ENCODE results near the gene DLGAP1.

Gene DLGAP1

DNA sequence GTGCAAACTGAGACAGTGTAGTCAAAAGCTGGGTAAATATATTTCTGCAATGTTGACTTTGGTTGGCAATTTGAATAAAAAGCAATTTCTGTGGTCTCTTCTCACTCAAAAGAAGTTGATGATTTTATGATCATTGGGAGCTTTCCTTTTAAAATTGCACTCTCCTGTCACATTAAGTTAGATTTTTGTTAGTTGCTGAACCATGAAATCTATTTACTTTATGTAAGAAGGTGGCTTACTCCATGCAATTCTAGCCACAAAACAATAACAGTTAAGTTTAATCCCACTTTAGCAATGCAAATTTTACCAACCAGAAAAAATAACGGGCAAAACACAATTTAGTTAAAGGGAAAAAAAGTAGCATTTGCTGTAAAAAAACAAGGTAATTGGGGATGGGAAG lies 48.3 kb downstream of the DLGAP1 start:
- Histone ChIP-seq H3K4ac (ENCODE audit: low read length) (no peak overlapping the region), H2AFZ (ENCODE audit: low read length) (no peak overlapping the region), H2BK120ac (ENCODE audit: low read depth, low read length) (no peak overlapping the region), H3K27ac (replicated peaks; ENCODE audit: low read length) (no peak overlapping the region), H4K91ac (ENCODE audit: low read depth, low read length, poor library complexity) (no peak overlapping the region), H3K36me3 (replicated peaks in 1 of 2; ENCODE audit: control insufficient read depth in 2 of 2, insufficient read depth in 2 of 2, low read length in 2 of 2) (no peaks in the 10 kb centered on the region), H3K14ac (ENCODE audit: low read length) (no peak overlapping the region), H3K4me1 (ENCODE audit: control insufficient read depth in 2 of 2, insufficient read depth in 1 of 2, low read depth in 1 of 2, low read length in 2 of 2) (no peaks in the 10 kb centered on the region), H2AK5ac (ENCODE audit: low read depth, low read length) (no peak overlapping the region), H2BK15ac (ENCODE audit: low read length) (no peak overlapping the region), H3K9me3 (replicated peaks in 1 of 2; ENCODE audit: control insufficient read depth in 2 of 2, insufficient read depth in 1 of 2, low read depth in 1 of 2, low read length in 2 of 2) (no peaks in the 10 kb centered on the region), H3K4me3 (ENCODE audit: low read length in 2 of 2) (no peak overlapping the region), H3K23ac (ENCODE audit: low read depth, low read length, poor library complexity) (no peak overlapping the region), H4K8ac (ENCODE audit: low read depth, low read length) (no peak overlapping the region), H3K4me2 (ENCODE audit: insufficient read depth, low read length, poor library complexity, severe bottlenecking) (no peak overlapping the region), H2BK5ac (ENCODE audit: low read length) (no peak overlapping the region), H2BK12ac (ENCODE audit: low read length) (no peak overlapping the region), H3K18ac (ENCODE audit: low read length) (no peak overlapping the region), H3K27me3 (ENCODE audit: control insufficient read depth in 3 of 3, insufficient read depth in 3 of 3, low read depth in 1 of 3, low read length in 3 of 3) (no peaks in the 10 kb centered on the region), H3K9ac (ENCODE audit: low read depth, low read length, poor library complexity) (no peak overlapping the region), H3K79me1 (ENCODE audit: low read depth, low read length) (no peaks in the 10 kb centered on the region)
- no peak for DNase-seq (ENCODE audit: low spot score)
- WGBS, 2 donors (ENCODE audit: extremely low coverage in 2 of 2, insufficient read length in 2 of 2, insufficient replicate concordance in 1 of 2): no CpG with 5 or more reads among the region's 1 CpG

DNA sequence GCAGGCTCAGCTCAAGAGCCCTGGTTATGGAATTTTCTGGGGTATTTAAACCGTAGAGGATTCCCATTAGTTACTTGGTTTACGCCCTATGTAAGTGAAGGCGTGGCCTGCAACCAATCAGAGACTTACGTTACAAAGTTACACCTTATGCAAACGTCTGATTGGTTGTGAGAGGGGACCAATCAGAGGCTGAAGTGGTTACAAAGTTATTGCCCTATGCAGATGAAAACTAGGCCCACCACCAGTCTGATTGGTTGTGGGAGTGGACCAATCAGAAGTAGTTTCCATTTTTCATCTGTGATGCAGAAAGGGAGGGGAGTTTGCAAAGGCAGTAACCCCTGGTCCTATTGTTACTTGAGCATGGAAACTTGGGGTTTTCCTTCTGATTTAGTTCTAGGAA lies 49.1 kb downstream of the DLGAP1 start:
- Histone ChIP-seq H3K9me3 (replicated peaks in 1 of 2; ENCODE audit: control insufficient read depth in 2 of 2, insufficient read depth in 1 of 2, low read depth in 1 of 2, low read length in 2 of 2) (no peaks in the 10 kb centered on the region), H2BK5ac (ENCODE audit: low read length) (no peak overlapping the region), H3K18ac (ENCODE audit: low read length) (no peak overlapping the region), H3K27ac (replicated peaks; ENCODE audit: low read length) (no peak overlapping the region), H4K8ac (ENCODE audit: low read depth, low read length) (no peak overlapping the region), H2BK120ac (ENCODE audit: low read depth, low read length) (no peak overlapping the region), H2AFZ (ENCODE audit: low read length) (no peak overlapping the region), H3K14ac (ENCODE audit: low read length) (no peak overlapping the region), H3K36me3 (replicated peaks in 1 of 2; ENCODE audit: control insufficient read depth in 2 of 2, insufficient read depth in 2 of 2, low read length in 2 of 2) (no peaks in the 10 kb centered on the region), H2BK12ac (ENCODE audit: low read length) (no peak overlapping the region), H4K91ac (ENCODE audit: low read depth, low read length, poor library complexity) (no peak overlapping the region), H3K23ac (ENCODE audit: low read depth, low read length, poor library complexity) (no peak overlapping the region), H3K4me1 (ENCODE audit: control insufficient read depth in 2 of 2, insufficient read depth in 1 of 2, low read depth in 1 of 2, low read length in 2 of 2) (no peaks in the 10 kb centered on the region), H3K27me3 (ENCODE audit: control insufficient read depth in 3 of 3, insufficient read depth in 3 of 3, low read depth in 1 of 3, low read length in 3 of 3) (no peaks in the 10 kb centered on the region), H3K4me3 (ENCODE audit: low read length in 2 of 2) (no peak overlapping the region), H3K79me1 (ENCODE audit: low read depth, low read length) (no peaks in the 10 kb centered on the region), H2AK5ac (ENCODE audit: low read depth, low read length) (no peak overlapping the region), H2BK15ac (ENCODE audit: low read length) (no peak overlapping the region), H3K4ac (ENCODE audit: low read length) (no peak overlapping the region), H3K4me2 (ENCODE audit: insufficient read depth, low read length, poor library complexity, severe bottlenecking) (no peak overlapping the region), H3K9ac (ENCODE audit: low read depth, low read length, poor library complexity) (no peak overlapping the region)
- no CpG with 5 or more reads among the region's 5 CpGs for WGBS, 2 donors (ENCODE audit: extremely low coverage in 2 of 2, insufficient read length in 2 of 2, insufficient replicate concordance in 1 of 2)
- DNase-seq (ENCODE audit: low spot score): no peak

DNA sequence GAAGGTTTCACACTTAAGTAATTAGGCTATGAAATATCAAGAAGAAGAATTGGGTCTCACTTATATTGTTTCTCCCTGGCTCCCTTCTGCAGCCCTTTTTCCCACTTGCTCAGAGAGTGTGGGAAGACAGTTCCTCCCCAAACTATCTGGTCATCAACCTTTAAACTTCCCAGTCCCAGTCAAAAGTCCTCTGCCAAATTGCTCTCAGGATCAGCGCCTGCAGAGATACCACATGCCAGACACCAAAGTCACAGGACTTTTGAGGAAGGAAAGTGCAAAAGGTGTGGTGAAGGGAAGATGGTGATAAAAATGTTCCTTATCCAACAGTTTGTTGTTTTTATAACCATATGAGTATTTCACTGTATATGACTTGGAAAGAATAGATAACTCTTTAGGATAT lies 51.3 kb downstream of the DLGAP1 start:
- no CpG with 5 or more reads among the region's 1 CpG for WGBS, 2 donors (ENCODE audit: extremely low coverage in 2 of 2, insufficient read length in 2 of 2, insufficient replicate concordance in 1 of 2)

DNA sequence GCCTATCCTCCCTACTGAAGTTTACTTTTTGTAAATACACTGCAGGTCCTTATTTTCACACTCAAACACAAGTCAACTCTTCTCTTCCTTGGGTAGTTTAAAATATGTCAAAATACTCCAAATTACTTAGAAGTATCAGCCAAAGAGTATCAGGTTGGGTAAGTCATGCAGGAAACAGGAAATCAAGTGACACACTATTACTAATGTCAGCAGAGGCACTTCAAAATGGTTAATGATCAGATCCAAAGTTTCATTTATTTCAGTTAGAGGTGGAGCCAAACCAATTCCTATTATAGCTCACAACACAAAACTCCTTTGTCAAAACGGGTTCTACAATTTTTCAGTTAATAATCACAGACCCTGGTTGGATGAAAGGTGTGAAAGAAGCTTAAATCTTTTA lies 54.2 kb downstream of the DLGAP1 start:
- Histone ChIP-seq H3K23ac (ENCODE audit: low read depth, low read length, poor library complexity) (no peak overlapping the region), H2BK15ac (ENCODE audit: low read length) (no peak overlapping the region), H3K9ac (ENCODE audit: low read depth, low read length, poor library complexity) (no peak overlapping the region), H3K27me3 (ENCODE audit: control insufficient read depth in 3 of 3, insufficient read depth in 3 of 3, low read depth in 1 of 3, low read length in 3 of 3) (no peaks in the 10 kb centered on the region), H3K18ac (ENCODE audit: low read length) (no peak overlapping the region), H4K8ac (ENCODE audit: low read depth, low read length) (no peak overlapping the region), H3K27ac (replicated peaks; ENCODE audit: low read length) (no peak overlapping the region), H3K4me3 (ENCODE audit: low read length in 2 of 2) (no peak overlapping the region), H2AFZ (ENCODE audit: low read length) (no peak overlapping the region), H4K91ac (ENCODE audit: low read depth, low read length, poor library complexity) (no peak overlapping the region), H3K9me3 (replicated peaks in 1 of 2; ENCODE audit: control insufficient read depth in 2 of 2, insufficient read depth in 1 of 2, low read depth in 1 of 2, low read length in 2 of 2) (no peaks in the 10 kb centered on the region), H3K4me1 (ENCODE audit: control insufficient read depth in 2 of 2, insufficient read depth in 1 of 2, low read depth in 1 of 2, low read length in 2 of 2) (no peaks in the 10 kb centered on the region), H3K4ac (ENCODE audit: low read length) (no peak overlapping the region), H3K36me3 (replicated peaks in 1 of 2; ENCODE audit: control insufficient read depth in 2 of 2, insufficient read depth in 2 of 2, low read length in 2 of 2) (no peaks in the 10 kb centered on the region), H3K14ac (ENCODE audit: low read length) (no peak overlapping the region), H2BK12ac (ENCODE audit: low read length) (no peak overlapping the region), H2BK120ac (ENCODE audit: low read depth, low read length) (no peak overlapping the region), H3K4me2 (ENCODE audit: insufficient read depth, low read length, poor library complexity, severe bottlenecking) (no peak overlapping the region), H2AK5ac (ENCODE audit: low read depth, low read length) (no peak overlapping the region), H3K79me1 (ENCODE audit: low read depth, low read length) (no peaks in the 10 kb centered on the region), H2BK5ac (ENCODE audit: low read length) (no peak overlapping the region)
- no CpG with 5 or more reads among the region's 1 CpG for WGBS, 2 donors (ENCODE audit: extremely low coverage in 2 of 2, insufficient read length in 2 of 2, insufficient replicate concordance in 1 of 2)
- DNase-seq (ENCODE audit: low spot score): no peak

More for the DNA sequence above, 51.3 kb downstream of the DLGAP1 start:
- H3K18ac ChIP-seq (ENCODE audit: low read length): no peak overlapping the region
- no peak overlapping the region for H3K4me2 ChIP-seq (ENCODE audit: insufficient read depth, low read length, poor library complexity, severe bottlenecking)
- H3K4me1 ChIP-seq (ENCODE audit: control insufficient read depth in 2 of 2, insufficient read depth in 1 of 2, low read depth in 1 of 2, low read length in 2 of 2): no peaks in the 10 kb centered on the region
- no peak overlapping the region for H3K14ac ChIP-seq (ENCODE audit: low read length)
- H2BK5ac ChIP-seq (ENCODE audit: low read length): no peak overlapping the region
- no peaks in the 10 kb centered on the region for H3K79me1 ChIP-seq (ENCODE audit: low read depth, low read length)
- H2AK5ac ChIP-seq (ENCODE audit: low read depth, low read length): no peak overlapping the region
- no peaks in the 10 kb centered on the region for H3K36me3 ChIP-seq (replicated peaks in 1 of 2; ENCODE audit: control insufficient read depth in 2 of 2, insufficient read depth in 2 of 2, low read length in 2 of 2)
- H3K4me3 ChIP-seq (ENCODE audit: low read length in 2 of 2): no peak overlapping the region
- H2BK12ac ChIP-seq (ENCODE audit: low read length): no peak overlapping the region
- H4K8ac ChIP-seq (ENCODE audit: low read depth, low read length): no peak overlapping the region
- H2AFZ ChIP-seq (ENCODE audit: low read length): no peak overlapping the region
- H4K91ac ChIP-seq (ENCODE audit: low read depth, low read length, poor library complexity): no peak overlapping the region
- H2BK15ac ChIP-seq (ENCODE audit: low read length): no peak overlapping the region
- no peaks in the 10 kb centered on the region for H3K27me3 ChIP-seq (ENCODE audit: control insufficient read depth in 3 of 3, insufficient read depth in 3 of 3, low read depth in 1 of 3, low read length in 3 of 3)
- H3K9ac ChIP-seq (ENCODE audit: low read depth, low read length, poor library complexity): no peak overlapping the region
- no peaks in the 10 kb centered on the region for H3K9me3 ChIP-seq (replicated peaks in 1 of 2; ENCODE audit: control insufficient read depth in 2 of 2, insufficient read depth in 1 of 2, low read depth in 1 of 2, low read length in 2 of 2)
- no peak for DNase-seq (ENCODE audit: low spot score)
- no peak overlapping the region for H3K27ac ChIP-seq (replicated peaks; ENCODE audit: low read length)
- no peak overlapping the region for H3K4ac ChIP-seq (ENCODE audit: low read length)
- H2BK120ac ChIP-seq (ENCODE audit: low read depth, low read length): no peak overlapping the region
- H3K23ac ChIP-seq (ENCODE audit: low read depth, low read length, poor library complexity): no peak overlapping the region

All from neuronal stem cell (in vitro differentiated cells).